ENCODE results near the gene CDK14.

- TF ChIP-seq, protein P1, sequence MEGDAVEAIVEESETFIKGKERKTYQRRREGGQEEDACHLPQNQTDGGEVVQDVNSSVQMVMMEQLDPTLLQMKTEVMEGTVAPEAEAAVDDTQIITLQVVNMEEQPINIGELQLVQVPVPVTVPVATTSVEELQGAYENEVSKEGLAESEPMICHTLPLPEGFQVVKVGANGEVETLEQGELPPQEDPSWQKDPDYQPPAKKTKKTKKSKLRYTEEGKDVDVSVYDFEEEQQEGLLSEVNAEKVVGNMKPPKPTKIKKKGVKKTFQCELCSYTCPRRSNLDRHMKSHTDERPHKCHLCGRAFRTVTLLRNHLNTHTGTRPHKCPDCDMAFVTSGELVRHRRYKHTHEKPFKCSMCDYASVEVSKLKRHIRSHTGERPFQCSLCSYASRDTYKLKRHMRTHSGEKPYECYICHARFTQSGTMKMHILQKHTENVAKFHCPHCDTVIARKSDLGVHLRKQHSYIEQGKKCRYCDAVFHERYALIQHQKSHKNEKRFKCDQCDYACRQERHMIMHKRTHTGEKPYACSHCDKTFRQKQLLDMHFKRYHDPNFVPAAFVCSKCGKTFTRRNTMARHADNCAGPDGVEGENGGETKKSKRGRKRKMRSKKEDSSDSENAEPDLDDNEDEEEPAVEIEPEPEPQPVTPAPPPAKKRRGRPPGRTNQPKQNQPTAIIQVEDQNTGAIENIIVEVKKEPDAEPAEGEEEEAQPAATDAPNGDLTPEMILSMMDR (conservative IDR thresholded peaks at IDR 0.05; ENCODE audit: low read length), result no peak
- no peak for TF ChIP-seq EZH2phosphoT487 (IDR thresholded peaks at IDR 0.05; ENCODE audit: borderline replicate concordance)
Measured at GRCh38 chr7:90621125-90621746, 25.1 kb downstream of the CDK14 start.

All from Loucy (cell line).